Measurements from ENCODE around the gene PDXDC1. TPM values are rescaled to one million over a fixed set of nuclear protein-coding genes. Genes with fewer than 3 reads are reported as not detected.
"Not testable (repeated sequence)": the region's sequence is repeated elsewhere in the genome, so short reads cannot be mapped to it uniquely, and the experiment has no call there.

The PDXDC1 gene
- total RNA-seq, 2 experiments from 2014 or later = 55.8 to 60.4 TPM

GRCh38 chr16:15015671-15016070 is 40.8 kb downstream of the PDXDC1 start:
- DNase-seq; H3K27me3 Mint-ChIP-seq; H3K9me3 Mint-ChIP-seq; H3K27ac Mint-ChIP-seq; H3K4me3 Mint-ChIP-seq; POLR2A ChIA-PET; ATAC-seq (ENCODE audit: low read depth): not testable (repeated sequence)
- peaks cover 25% of the 10 kb centered on the region for H3K36me3 Mint-ChIP-seq
- peaks cover 15% of the 10 kb centered on the region for H3K4me1 Mint-ChIP-seq

- ATAC-seq (ENCODE audit: low read depth); H3K9me3 Mint-ChIP-seq; H3K27me3 Mint-ChIP-seq; H3K4me3 Mint-ChIP-seq; POLR2A ChIA-PET; DNase-seq: not testable (repeated sequence)
- H3K36me3 Mint-ChIP-seq = peaks cover 21% of the 10 kb centered on the region
- peak overlapping the region; percentile 15 for H3K27ac Mint-ChIP-seq
- peaks cover 15% of the 10 kb centered on the region for H3K4me1 Mint-ChIP-seq
Measured at GRCh38 chr16:15016354-15016753, 41.5 kb downstream of the PDXDC1 start.

GRCh38 chr16:15016951-15017580 is 42.2 kb downstream of the PDXDC1 start:
- ATAC-seq (ENCODE audit: low read depth); DNase-seq; POLR2A ChIA-PET; H3K9me3 Mint-ChIP-seq; H3K27me3 Mint-ChIP-seq; H3K4me3 Mint-ChIP-seq: not testable (repeated sequence)
- Mint-ChIP-seq H3K27ac (peak overlapping the region; percentile 43), H3K4me1 (peaks cover 16% of the 10 kb centered on the region), H3K36me3 (peaks cover 17% of the 10 kb centered on the region)

GRCh38 chr16:15021429-15021828 is 46.6 kb downstream of the PDXDC1 start:
- H3K9me3 Mint-ChIP-seq; DNase-seq; H3K4me3 Mint-ChIP-seq; H3K27me3 Mint-ChIP-seq; POLR2A ChIA-PET; ATAC-seq (ENCODE audit: low read depth); H3K27ac Mint-ChIP-seq; H3K4me1 Mint-ChIP-seq: not testable (repeated sequence)
- H3K36me3 Mint-ChIP-seq = peaks cover 19% of the 10 kb centered on the region

GRCh38 chr16:15022194-15022593 is 47.4 kb downstream of the PDXDC1 start:
- H3K4me3 Mint-ChIP-seq, POLR2A ChIA-PET, DNase-seq, H3K27ac Mint-ChIP-seq, H3K9me3 Mint-ChIP-seq, H3K27me3 Mint-ChIP-seq, H3K4me1 Mint-ChIP-seq: not testable (repeated sequence)
- H3K36me3 Mint-ChIP-seq = peaks cover 14% of the 10 kb centered on the region
- ATAC-seq (ENCODE audit: low read depth) = peak; percentile 98

- DNase-seq; POLR2A ChIA-PET; H3K4me1 Mint-ChIP-seq; H3K9me3 Mint-ChIP-seq; ATAC-seq (ENCODE audit: low read depth); H3K27ac Mint-ChIP-seq; H3K27me3 Mint-ChIP-seq; H3K4me3 Mint-ChIP-seq: not testable (repeated sequence)
- H3K36me3 Mint-ChIP-seq = peaks cover 13% of the 10 kb centered on the region
Measured at GRCh38 chr16:15023381-15024077, 48.7 kb downstream of the PDXDC1 start.

GRCh38 chr16:15024858-15025199 is 50.0 kb downstream of the PDXDC1 start:
- DNase-seq, H3K9me3 Mint-ChIP-seq, POLR2A ChIA-PET: not testable (repeated sequence)

GRCh38 chr16:15025234-15025951 is 50.6 kb downstream of the PDXDC1 start:
- not testable (repeated sequence) for H3K27ac Mint-ChIP-seq; H3K4me3 Mint-ChIP-seq; ATAC-seq (ENCODE audit: low read depth)

More at GRCh38 chr16:15024858-15025199, 50.0 kb downstream of the PDXDC1 start:
- H3K4me3 Mint-ChIP-seq; H3K27ac Mint-ChIP-seq; H3K4me1 Mint-ChIP-seq; ATAC-seq (ENCODE audit: low read depth); H3K27me3 Mint-ChIP-seq; H3K36me3 Mint-ChIP-seq: not testable (repeated sequence)

GRCh38 chr16:15027051-15027450 is 52.2 kb downstream of the PDXDC1 start:
- POLR2A ChIA-PET; H3K27me3 Mint-ChIP-seq; H3K27ac Mint-ChIP-seq; H3K9me3 Mint-ChIP-seq; H3K4me3 Mint-ChIP-seq; DNase-seq; ATAC-seq (ENCODE audit: low read depth): not testable (repeated sequence)
- Mint-ChIP-seq H3K4me1 (peaks cover 16% of the 10 kb centered on the region), H3K36me3 (peaks cover 19% of the 10 kb centered on the region)

More at GRCh38 chr16:15025234-15025951, 50.6 kb downstream of the PDXDC1 start:
- DNase-seq, H3K9me3 Mint-ChIP-seq, H3K4me1 Mint-ChIP-seq, H3K27me3 Mint-ChIP-seq, POLR2A ChIA-PET, H3K36me3 Mint-ChIP-seq: not testable (repeated sequence)

- H3K9me3 Mint-ChIP-seq; ATAC-seq (ENCODE audit: low read depth); H3K27ac Mint-ChIP-seq; DNase-seq; POLR2A ChIA-PET; H3K27me3 Mint-ChIP-seq; H3K4me3 Mint-ChIP-seq: not testable (repeated sequence)
- Mint-ChIP-seq H3K36me3 (peaks cover 18% of the 10 kb centered on the region), H3K4me1 (peaks cover 16% of the 10 kb centered on the region)
Measured at GRCh38 chr16:15027503-15028344, 52.9 kb downstream of the PDXDC1 start.

- DNase-seq; ATAC-seq (ENCODE audit: low read depth); H3K27ac Mint-ChIP-seq; H3K27me3 Mint-ChIP-seq; POLR2A ChIA-PET; H3K9me3 Mint-ChIP-seq; H3K4me3 Mint-ChIP-seq: not testable (repeated sequence)
- Mint-ChIP-seq H3K4me1 (peaks cover 16% of the 10 kb centered on the region), H3K36me3 (peaks cover 17% of the 10 kb centered on the region)
Measured at GRCh38 chr16:15028345-15028715, 53.5 kb downstream of the PDXDC1 start.

GRCh38 chr16:15028801-15029698 is 54.2 kb downstream of the PDXDC1 start:
- POLR2A ChIA-PET; ATAC-seq (ENCODE audit: low read depth): not testable (repeated sequence)

More at GRCh38 chr16:15028801-15029698, 54.2 kb downstream of the PDXDC1 start:
- Mint-ChIP-seq H3K36me3 (peaks cover 17% of the 10 kb centered on the region), H3K4me1 (peaks cover 16% of the 10 kb centered on the region)
- H3K9me3 Mint-ChIP-seq, H3K4me3 Mint-ChIP-seq, H3K27me3 Mint-ChIP-seq, H3K27ac Mint-ChIP-seq, DNase-seq: not testable (repeated sequence)
